Measurements from ENCODE around the gene CRX.

CRX gene

GRCh38 chr19:47792616-47793015, 29.1 kb upstream of the CRX start:
- H3K36me3 Mint-ChIP-seq (ENCODE audit: low read depth) = no peaks in the 10 kb centered on the region
- TF ChIP-seq CTCF (IDR thresholded peaks at IDR 0.05) = no peak
- H3K27ac Mint-ChIP-seq = no peak overlapping the region
- no peak for DNase-seq
- peaks cover 10% of the 10 kb centered on the region for H3K27me3 Mint-ChIP-seq (ENCODE audit: low read depth, poor library complexity)
- no peak overlapping the region for H3K4me3 Mint-ChIP-seq
- peaks cover 14% of the 10 kb centered on the region for H3K4me1 Mint-ChIP-seq
- peaks cover 4% of the 10 kb centered on the region for H3K9me3 Mint-ChIP-seq

GRCh38 chr19:47794526-47794925, 27.2 kb upstream of the CRX start:
- H3K36me3 Mint-ChIP-seq (ENCODE audit: low read depth) = no peaks in the 10 kb centered on the region

GRCh38 chr19:47796785-47797184, 25.0 kb upstream of the CRX start:
- no peak overlapping the region for H3K4me3 Mint-ChIP-seq
- TF ChIP-seq CTCF (IDR thresholded peaks at IDR 0.05) = no peak
- DNase-seq = no peak
- peaks cover 8% of the 10 kb centered on the region for H3K27me3 Mint-ChIP-seq (ENCODE audit: low read depth, poor library complexity)
- peaks cover 20% of the 10 kb centered on the region for H3K9me3 Mint-ChIP-seq
- H3K36me3 Mint-ChIP-seq (ENCODE audit: low read depth) = peaks cover 4% of the 10 kb centered on the region
- no peak overlapping the region for H3K27ac Mint-ChIP-seq
- no peaks in the 10 kb centered on the region for H3K4me1 Mint-ChIP-seq

More at GRCh38 chr19:47794526-47794925, 27.2 kb upstream of the CRX start:
- Mint-ChIP-seq H3K9me3 (peaks cover 10% of the 10 kb centered on the region), H3K4me1 (peaks cover 8% of the 10 kb centered on the region), H3K27me3 (ENCODE audit: low read depth, poor library complexity) (peaks cover 13% of the 10 kb centered on the region), H3K27ac (no peak overlapping the region), H3K4me3 (no peak overlapping the region)
- no peak for DNase-seq
- TF ChIP-seq CTCF (IDR thresholded peaks at IDR 0.05) = no peak

- peaks cover 4% of the 10 kb centered on the region for H3K36me3 Mint-ChIP-seq (ENCODE audit: low read depth)
- TF ChIP-seq CTCF (IDR thresholded peaks at IDR 0.05) = no peak
- peaks cover 11% of the 10 kb centered on the region for H3K27me3 Mint-ChIP-seq (ENCODE audit: low read depth, poor library complexity)
Measured at GRCh38 chr19:47797996-47798903, 23.5 kb upstream of the CRX start.

GRCh38 chr19:47798904-47799266, 22.9 kb upstream of the CRX start:
- H3K4me1 Mint-ChIP-seq = no peaks in the 10 kb centered on the region
- H3K4me3 Mint-ChIP-seq = no peak overlapping the region
- peaks cover 16% of the 10 kb centered on the region for H3K9me3 Mint-ChIP-seq
- H3K36me3 Mint-ChIP-seq (ENCODE audit: low read depth) = peaks cover 4% of the 10 kb centered on the region
- no peak overlapping the region for H3K27ac Mint-ChIP-seq
- TF ChIP-seq CTCF (IDR thresholded peaks at IDR 0.05) = no peak
- DNase-seq = no peak
- peaks cover 11% of the 10 kb centered on the region for H3K27me3 Mint-ChIP-seq (ENCODE audit: low read depth, poor library complexity)

More at GRCh38 chr19:47797996-47798903, 23.5 kb upstream of the CRX start:
- H3K9me3 Mint-ChIP-seq = peaks cover 16% of the 10 kb centered on the region
- no peak overlapping the region for H3K27ac Mint-ChIP-seq
- no peak for DNase-seq
- H3K4me1 Mint-ChIP-seq = no peaks in the 10 kb centered on the region
- H3K4me3 Mint-ChIP-seq = no peak overlapping the region

- Mint-ChIP-seq H3K27me3 (ENCODE audit: low read depth, poor library complexity) (peaks cover 18% of the 10 kb centered on the region), H3K9me3 (peaks cover 16% of the 10 kb centered on the region), H3K4me3 (no peak overlapping the region), H3K27ac (no peak overlapping the region), H3K36me3 (ENCODE audit: low read depth) (peaks cover 4% of the 10 kb centered on the region), H3K4me1 (no peaks in the 10 kb centered on the region)
- DNase-seq = no peak
- no peak for TF ChIP-seq CTCF (IDR thresholded peaks at IDR 0.05)
Measured at GRCh38 chr19:47801270-47801669, 20.5 kb upstream of the CRX start.

All from nephron progenitor cell (in vitro differentiated cells).